Testis (tissue), 2 donors: ENCODE measurements around the gene ENDOV.

Experiments
- CTCF ChIP-seq, 3 experiments: fragments of 450-650 bp in 2 of 3; fragments of 200-600 bp in 1 of 3; sonication (generic) in 1 of 3; IDR thresholded peaks; one replicate each; pipeline ENCODE4 v1.5.1; 2016 to 2019; ENCODE audit warnings: antibody characterized with exemption in 3 of 3, mild to moderate bottlenecking in 2 of 3, moderate library complexity in 1 of 3
- POLR2A ChIP-seq: fragments of 450-650 bp; IDR thresholded peaks from one replicate; pipeline ENCODE4 v1.6.1; 2017; ENCODE audit warnings: antibody characterized with exemption, mild to moderate bottlenecking, moderate library complexity

- TF ChIP-seq CTCF (IDR thresholded peaks at IDR 0.05) (no peak), POLR2A (no peak)
Observed at GRCh38 chr17:80453998-80454556, 39.1 kb downstream of the ENDOV start.
